T1000 (cell line): ENCODE results near the gene ZNF618.

ENCODE experiments used
- DNase-seq: peaks from one replicate; lab custom pipeline; 2025; ENCODE audit warnings: mixed read lengths; lab: John Stamatoyannopoulos, UW

The ZNF618 gene

DNA sequence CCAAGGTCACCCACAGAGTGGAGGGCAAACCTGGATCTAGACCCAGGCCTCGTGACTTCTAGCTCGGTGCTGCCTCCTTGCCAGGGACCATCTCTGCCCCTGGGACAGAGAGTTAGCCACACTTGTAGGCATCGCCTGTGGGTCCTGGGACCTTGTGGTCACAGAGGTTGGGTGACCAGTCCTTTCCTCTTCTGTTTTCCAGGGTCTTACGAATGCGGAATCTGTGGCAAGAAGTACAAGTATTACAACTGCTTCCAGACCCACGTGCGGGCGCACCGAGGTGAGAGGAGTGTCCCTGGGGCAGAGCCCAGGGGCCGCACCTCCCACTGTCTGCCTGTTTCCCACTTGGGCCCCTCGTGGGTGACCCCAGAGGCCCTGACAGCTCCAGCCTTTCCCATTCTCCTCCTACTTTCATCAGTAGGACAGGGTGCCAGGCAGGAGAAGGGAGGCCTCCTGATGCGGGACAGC, 125.7 kb downstream of the ZNF618 start:
- no peak for DNase-seq

DNA sequence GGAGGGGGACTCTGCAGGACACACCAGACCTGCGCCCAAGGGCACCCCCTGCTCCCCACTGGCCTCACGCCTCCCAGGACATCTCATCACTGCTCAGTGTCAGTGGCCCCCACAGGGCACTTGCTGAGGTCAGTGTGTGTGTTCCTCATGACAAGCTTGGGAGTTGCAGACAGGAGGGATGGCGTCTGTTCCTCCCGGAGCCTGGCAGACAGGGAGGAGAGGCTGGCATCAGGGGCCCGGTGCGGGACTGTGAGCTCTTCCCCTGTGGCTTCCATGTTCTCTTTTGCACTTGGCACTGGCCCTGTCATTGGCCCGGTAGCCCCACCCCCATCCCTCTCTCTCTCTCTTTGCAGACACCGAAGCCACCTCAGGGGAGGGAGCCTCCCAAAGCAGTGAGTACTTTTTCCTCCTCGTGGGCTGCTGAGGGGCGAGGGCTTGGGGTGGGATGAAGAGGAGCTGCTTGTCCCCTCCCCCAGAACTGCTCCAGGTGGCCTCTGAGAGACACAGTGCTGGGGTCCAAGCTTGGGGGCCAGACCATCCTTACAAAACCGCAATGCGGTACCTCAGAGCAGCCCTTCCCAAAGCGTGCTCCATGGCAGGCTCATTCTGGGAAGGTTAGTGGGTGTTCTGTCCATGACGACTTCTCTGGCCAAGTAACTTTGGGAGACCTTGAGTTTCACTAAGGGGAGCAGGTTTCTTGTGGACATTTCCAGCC, 126.3 kb downstream of the ZNF618 start:
- DNase-seq: no peak

DNA sequence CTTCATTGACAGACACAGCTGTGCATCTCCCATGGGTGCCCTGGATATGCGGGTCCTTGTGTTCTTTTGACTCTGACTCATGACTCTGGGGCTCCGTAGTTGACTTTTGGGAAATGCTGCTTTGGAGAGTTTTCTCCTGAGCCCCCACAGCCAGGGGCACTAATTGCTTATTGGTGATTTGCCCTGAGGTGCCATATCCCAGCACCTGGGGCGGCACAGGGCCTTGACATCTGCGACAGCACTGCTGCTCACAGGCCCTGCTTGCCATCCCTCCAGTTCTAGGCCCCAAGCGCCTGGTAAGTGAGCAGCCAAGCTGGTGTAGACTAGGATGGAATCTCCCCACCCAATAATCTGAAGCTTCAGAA, 126.9 kb downstream of the ZNF618 start:
- no peak for DNase-seq

DNA sequence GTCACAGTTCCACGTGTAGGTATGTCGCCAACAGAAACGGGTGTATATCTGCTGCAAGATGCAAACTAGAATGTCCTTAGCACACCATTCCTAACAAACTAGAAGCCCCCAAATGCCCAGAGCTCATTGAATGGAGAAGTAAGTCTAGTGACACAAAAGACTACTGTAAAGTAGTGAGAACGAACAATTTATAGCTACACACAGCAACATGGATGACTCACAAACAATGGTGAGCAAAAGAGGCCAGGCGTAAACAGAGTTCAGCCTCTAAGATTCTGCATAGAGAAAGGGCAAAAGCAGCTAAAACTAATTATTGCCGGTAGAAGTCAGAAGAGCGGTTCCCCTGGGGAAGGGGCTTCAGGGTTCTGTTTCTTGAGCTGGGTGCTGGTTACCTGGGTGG, 127.2 kb downstream of the ZNF618 start:
- no peak for DNase-seq

DNA sequence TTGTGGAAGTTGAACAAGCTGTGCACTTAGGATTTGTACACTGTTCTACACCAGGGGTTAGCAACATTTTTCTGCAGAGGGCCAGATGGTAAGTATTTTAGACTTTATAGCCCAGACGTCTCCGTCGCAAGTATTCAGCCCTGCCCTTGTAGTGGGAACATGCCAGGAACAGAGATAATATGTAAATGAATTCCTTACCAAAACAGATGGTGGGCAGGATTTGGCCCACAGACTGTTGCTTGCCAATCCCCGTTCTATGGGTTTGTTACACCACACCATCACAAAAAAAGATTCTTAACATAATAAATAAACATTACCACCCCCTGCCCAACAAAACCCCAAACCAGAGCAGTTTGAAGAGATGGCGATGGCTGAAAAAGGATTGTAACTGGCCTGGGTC, 127.6 kb downstream of the ZNF618 start:
- DNase-seq: no peak

DNA sequence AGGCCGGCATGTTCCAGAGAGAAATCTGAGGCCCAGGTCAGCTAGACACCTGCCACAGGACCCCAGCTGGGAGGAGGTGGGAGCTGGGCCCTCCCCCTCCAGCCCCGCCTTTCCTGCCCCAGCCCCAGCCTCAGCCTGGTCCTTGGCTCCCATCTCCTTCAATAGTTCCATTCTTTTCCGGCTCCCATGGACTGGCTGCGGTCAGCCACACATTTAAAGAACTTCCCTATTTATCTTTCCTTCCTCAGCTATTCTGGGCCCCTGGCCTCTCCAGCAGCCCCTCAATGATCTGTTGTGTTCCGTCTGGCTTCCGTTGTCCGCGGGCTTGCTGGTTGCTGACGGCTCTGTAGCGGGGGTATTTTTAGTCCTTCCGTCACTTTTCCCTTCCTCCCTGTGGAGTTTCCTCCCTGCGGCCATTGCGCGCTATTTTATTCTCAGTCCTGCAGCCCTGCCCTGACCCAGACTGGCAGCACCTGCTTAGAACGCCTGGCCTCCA, 128.2 kb downstream of the ZNF618 start:
- no peak for DNase-seq

DNA sequence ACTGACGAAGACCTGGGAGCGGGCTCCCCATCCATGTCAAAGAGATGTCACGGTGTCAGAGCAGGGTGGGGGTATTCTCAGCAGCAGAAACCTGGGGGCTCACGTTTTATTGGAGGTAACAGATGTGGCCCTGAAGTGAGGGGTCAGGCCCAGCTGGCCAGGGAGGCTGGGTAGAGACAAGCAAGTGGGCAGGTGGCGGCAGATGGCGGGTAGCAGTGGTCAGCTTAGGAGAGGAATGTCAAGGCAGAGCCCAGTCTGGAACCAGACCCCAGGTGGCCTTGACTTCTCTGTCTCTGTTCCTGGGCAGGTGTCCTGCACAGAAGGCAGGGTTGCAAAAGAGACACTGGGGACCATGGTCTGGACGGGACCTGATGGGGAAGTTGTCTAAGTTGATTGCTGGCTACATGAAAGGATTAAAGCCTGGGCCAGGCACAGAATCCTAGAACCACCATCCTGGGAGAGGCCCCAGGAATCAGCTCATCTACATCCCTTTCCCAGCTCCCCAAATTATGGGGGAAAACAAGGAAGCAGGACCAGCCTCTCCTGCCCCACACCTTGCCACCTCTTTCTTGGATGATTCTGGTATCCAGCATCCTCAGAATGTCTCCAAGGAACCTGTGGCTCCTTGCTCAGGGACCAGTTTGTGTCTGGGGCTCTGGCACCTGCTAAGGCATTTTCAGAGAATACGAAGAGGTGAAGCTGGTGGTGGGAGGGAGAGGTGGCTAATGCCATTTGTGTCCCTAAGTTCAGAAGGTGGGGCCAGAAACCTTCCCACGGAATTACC, 129.5 kb downstream of the ZNF618 start:
- DNase-seq: no peak

DNA sequence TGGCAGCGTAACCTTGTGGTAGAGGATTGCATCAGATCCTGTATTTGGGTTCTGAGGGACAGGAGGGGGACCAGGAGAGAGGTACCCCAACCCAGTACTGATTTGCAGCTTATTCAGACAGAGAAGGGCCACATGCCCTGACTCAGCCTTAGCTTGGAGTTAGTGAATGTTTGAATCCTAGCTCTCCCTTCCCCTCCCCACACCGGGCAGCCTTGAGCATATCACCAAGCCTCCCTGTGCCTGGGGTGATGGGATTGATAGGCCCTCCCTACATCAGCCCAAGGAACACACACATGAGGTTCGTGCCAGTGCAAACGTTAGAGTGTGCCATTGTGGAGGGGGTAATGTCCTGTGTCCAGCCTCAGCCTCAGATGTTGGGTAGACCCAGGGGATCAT, 130.0 kb downstream of the ZNF618 start:
- DNase-seq: no peak

DNA sequence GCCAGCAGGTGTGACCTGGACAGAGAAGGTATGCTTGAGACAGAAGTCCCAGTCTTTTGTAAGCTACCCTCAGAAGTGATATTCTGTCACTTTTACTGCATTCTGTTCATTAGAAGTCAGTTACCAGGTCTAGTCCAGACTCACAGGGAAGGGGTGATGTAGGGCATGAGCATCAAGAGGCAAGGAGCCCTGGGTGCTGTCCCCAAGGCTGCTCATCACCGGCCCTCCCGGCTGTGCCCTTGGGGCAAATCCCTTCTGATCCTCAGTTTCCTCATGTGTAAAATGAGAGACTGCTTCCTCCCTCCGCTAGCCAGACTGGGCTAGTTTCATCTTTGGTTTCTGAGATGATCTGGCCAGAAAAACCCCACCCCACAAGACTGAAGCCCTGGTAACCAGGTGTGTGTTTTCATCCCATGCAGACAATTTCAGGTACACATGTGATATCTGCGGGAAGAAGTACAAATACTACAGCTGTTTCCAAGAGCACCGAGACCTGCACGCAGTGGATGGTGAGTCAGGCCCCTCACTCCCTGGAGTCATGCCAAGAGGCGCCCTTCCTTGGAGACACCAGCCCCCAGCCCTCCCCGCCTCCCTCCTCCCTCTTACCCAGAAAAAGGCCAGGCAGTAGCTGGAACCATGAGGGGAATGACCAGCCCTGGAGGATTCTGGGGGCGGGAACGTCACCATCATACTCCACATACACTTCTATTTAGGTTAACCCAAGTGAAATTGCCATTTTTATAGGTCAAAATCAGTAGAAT, 131.0 kb downstream of the ZNF618 start:
- no peak for DNase-seq

DNA sequence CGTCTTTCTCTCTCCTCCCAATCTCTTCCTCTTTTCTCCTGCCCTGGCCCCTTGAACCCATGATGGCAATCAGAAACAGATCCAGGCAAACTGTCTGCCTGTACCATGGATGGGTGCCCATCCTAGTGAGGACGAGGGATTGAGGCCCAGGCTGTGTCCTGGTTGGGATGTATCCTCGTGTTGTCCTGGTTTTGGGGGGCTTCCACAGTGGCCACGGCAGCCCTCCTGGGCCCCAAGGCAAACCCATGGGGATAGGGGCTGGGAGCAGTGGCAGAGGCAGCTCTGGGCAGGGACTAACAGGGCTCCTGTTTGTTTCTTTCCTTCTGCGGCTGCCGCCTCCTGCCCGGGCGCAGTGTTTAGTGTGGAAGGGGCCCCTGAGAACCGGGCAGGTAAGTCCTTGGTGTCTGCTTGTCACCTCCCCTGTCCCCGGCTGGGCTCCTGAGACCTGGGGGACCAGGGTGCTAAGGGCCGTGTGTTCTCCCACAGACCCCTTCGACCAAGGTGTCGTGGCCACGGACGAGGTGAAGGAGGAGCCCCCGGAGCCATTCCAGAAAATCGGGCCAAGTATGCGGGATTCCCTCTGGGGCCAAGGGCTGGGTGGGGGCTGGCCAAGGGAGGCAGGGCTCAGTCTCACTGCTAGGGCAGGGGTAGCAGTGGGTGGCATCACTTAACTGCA, 132.0 kb downstream of the ZNF618 start:
- no peak for DNase-seq

DNA sequence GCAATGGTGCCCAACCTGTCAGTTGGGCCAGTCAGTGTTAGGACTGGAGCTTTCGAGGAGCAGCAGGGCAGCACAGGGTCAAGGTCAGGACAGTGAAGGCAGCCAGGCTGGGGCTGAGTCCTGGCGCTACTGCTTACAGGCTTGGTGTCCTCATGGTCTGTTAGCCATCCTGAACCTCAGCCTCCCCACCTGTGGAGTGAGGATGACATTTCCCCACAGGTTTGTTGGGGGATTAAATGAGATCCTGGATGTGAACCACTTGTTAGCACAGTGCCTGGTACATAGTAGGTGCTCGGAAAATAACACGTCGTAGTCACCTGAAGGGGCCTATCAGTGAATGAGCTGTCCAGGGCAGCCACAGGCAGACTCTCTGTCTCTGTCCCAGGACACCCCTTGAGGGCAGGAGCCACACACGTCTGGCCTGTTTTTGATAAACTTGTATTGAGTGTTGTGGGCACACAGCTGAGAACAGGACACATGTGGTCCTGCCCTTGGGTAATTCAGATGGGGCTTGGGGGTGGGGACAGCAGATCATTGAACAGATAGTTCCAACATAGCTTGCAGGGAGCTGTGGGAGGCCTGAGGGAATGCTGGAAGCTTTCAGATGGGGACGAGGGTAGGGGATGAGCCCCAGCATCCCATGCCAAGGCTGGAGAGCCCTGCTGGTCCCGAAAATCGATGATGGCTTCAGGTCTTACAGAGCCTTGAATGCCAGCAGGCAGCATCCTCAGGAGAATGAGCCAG, 132.7 kb downstream of the ZNF618 start:
- DNase-seq: no peak

DNA sequence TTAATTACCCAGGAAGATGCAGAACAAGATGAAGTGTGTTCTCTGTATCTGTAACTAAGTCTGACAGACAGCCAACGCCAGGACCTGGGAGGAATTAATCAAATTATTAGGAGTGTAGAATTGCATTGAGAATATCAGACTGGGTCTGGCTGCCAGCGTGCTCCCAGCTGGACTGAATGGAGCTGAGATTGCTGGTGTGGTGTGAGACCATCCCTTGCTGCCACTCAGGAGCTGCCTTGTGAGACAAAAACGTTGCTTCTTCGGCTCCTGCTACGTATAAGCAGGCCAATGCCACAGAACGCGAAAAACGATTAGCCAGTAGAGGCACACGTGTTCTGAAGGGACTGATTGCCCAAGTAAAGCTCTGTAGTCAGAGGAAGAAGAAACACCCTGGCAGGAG, 135.2 kb downstream of the ZNF618 start:
- DNase-seq: no peak

DNA sequence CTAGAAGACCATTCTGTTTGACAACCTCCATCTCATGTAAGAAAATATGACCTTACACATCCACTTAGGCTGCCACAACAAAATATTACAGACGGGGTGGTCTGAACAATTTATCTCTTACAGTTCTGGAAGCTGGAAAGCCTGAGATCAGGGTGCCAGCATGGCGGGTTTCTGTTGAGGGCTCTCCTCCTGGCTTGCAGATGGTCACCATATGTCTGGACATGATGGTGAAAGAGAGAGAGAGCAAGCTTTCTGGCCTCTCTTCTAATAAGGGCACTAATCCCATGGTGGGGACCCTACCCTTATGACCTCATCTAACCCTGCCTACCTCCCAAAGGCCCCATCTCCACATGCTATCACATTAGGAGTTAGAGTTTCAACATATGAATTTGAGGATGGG, 136.0 kb downstream of the ZNF618 start:
- no peak for DNase-seq

DNA sequence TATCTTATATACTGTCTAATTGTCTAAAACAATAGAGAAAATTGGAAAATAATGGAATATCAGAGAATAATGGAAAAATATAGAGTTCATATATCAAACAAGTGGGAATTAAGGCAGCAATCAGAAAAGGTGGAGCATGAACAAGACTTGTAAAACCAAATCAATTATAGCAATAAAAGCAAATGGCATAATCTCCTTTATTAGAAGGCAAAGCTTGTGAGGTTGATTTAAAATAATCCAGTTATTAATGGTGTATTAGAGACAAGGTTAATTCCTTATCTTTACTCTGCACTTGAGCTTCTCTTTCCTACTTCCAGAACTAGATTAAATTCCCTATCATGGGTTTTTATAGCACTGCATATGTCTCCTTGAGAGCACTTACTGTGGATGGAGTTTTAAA, 137.9 kb downstream of the ZNF618 start:
- DNase-seq: no peak

DNA sequence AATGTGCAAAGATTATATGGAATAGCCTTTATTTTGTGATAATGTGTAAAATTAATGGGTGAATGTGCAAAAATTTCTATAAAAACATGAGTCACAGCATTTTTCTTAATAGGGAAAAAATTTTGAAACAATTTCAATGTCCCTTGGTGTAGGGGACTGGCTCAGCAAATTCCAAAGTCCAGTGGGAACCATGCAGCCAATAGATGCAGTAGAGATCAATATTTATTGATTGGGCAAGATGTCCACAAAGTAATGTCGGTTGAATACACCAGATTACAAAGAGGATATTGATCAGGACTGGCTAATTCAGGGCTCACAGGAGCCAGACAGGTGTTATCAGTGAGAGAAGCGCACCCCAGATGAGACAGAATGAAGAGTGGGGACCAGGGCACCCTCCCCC, 139.5 kb downstream of the ZNF618 start:
- no peak for DNase-seq

DNA sequence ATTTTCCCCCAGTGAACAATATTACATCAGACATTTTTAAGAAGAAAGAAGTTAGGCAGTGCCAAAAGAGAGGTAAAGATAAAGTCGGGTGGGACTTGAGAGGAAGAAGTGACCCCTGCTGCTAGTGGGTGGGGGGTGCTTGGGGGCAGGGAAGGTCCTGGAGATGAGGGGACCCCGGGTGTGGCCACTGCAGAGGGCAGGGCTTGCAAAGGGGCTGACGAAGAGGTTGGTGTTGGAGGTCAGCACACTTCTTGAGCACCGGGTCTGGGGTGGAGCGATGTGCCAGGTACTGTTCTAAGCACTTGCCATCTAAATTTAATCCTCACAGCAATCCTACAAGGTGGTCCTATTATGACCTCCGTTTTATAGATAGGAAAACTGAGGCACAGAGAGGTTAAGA, 140.0 kb downstream of the ZNF618 start:
- no peak for DNase-seq

DNA sequence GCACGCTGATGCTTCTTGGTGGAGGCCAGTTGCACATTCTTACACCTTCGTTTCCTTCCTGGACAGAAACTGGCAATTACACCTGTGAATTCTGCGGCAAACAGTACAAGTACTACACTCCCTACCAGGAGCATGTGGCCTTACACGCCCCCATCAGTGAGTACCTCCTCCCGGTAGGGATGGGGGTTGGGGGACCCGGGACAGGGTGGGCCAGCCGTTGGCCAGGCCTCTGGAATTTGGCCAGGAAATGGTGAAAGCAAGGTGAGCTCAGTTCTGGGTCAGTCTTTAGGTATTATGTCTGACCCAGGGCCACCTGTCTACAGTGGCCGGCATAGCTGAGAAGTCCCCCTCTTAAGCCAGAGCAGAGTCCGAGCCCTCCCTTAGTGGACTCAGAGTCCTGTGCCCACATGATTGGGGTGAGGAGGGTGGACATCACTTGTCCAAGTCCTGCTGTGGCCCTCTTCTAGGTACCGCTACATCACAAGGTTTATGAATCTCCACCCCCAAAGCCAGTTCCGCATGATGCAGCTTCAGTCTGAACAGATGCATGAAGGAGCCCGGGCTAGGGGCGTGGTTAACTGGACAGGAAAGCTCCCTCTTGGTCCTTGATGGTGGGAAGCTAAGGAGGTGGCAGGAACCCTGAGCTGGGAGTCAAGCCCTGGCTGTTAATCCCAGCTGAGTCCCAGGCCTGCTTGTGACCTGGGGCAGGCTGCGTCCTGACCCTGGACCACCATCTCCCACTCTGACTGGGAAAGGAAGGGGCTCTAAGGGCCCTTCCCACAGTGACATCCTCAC, 140.7 kb downstream of the ZNF618 start:
- DNase-seq: no peak

DNA sequence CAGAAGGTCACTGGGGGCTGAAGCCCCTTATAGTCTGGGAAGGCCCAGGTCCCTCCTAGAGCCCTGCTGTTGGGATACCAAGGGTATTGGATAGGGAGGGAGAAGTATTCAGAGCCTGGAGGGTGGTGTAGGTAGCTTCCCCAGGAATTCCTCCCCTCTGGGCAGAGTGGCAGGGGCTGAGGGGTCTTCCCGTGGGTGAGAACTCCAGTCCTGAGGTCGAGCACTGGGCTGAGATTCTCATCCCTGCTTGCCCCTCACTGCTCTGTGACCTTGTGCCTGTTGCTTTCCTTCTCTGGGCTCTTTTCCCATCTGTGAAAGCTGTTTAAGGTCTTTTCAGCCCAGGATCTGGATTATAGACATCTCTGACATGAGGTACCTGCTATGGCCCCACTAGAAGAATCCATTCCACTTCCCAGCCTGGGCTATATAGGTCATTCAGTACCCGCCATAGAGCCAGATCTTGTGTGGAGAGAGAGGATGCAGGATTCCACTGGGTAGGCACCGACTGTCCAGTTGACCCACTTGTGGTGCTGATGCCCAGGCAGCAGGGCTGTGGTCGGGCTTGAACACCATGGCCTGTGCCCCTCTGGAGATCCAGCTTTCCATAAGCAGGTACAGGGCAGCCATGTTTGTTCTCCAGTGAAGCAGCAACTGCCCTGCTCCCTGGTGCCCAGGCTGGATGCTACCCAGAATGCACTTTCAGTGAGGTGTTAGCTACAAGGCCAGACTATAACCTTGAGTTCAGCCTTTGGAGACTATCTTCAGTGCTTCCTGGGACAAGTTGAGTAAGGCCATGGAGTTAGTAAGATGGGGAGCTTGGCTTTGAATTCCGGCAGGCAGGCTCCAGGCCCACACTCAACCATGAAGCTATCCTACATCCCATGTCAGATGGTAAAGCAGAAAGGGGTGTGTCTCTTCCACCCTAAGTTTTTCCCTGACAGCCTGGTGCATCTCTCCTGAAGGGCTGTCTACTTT, 141.9 kb downstream of the ZNF618 start:
- no peak for DNase-seq

DNA sequence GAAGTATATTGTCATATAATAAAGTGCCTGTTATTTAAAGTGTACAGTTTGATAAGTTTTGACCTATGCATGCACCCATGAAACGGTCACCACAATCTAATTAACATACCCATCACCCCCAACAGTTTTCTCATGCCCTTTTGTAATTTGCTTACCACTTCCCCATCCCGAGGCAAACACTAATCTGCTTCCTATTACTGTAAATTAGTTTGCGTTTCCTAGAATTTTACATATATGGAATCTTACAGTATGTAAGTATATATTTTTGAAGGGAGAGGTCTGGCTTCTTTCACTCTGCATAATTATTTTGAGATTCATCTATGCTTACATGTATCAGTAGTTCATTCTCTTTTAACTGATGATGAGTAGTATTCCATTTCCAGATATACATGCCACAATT, 145.5 kb downstream of the ZNF618 start:
- DNase-seq: no peak
